Tibial artery (tissue), 4 donors: ENCODE measurements around the gene ARSI.
A peak's percentile ranks its signal among the peaks of the same experiment; 100 is the strongest.

Source experiments
- DNase-seq, 2 donors: peaks; one replicate each; pipeline ENCODE4 v3.0.0-alpha.2; 2019
- H3K27ac ChIP-seq, 2 donors: fragments of 200-600 bp; sonication (generic) in 1 of 2; 1 replicate in 1 of 2; 2 replicates in 1 of 2; pipeline ENCODE4 v1.5.1; 2018 to 2019; ENCODE audit warnings: mild to moderate bottlenecking in 1 of 2
- H3K27me3 ChIP-seq, 2 donors: fragments of 200-600 bp; sonication (generic) in 1 of 2; one replicate each; pipeline versions ENCODE4 v1.5.1 to v1.6.0; 2016 to 2019
- H3K36me3 ChIP-seq, 3 donors: fragments of 200-600 bp; sonication (generic) in 2 of 3; one replicate each; pipeline ENCODE4 v1.5.1; 2016 to 2019; ENCODE audit warnings: mild to moderate bottlenecking in 2 of 3
- H3K4me1 ChIP-seq, 4 donors: fragments of 200-600 bp; sonication (generic) in 2 of 4; 1 replicate in 3 of 4; 2 replicates in 1 of 4; pipeline ENCODE4 v1.5.1; 2016 to 2019
- H3K4me3 ChIP-seq, 2 donors: fragments of 200-600 bp; sonication (generic) in 1 of 2; 1 replicate in 1 of 2; 2 replicates in 1 of 2; pipeline ENCODE4 v1.5.1; 2018 to 2019; ENCODE audit warnings: mild to moderate bottlenecking in 2 of 2
- H3K9me3 ChIP-seq, 3 donors: fragments of 200-600 bp; sonication (generic) in 1 of 3; one replicate each; pipeline ENCODE4 v1.5.1; 2016 to 2019
- CTCF ChIP-seq, 2 experiments: fragments of 200-600 bp in 1 of 2; fragments of 450-650 bp in 1 of 2; IDR thresholded peaks; one replicate each; pipeline ENCODE4 v1.5.1; 2017 to 2019; ENCODE audit warnings: antibody characterized with exemption in 2 of 2, mild to moderate bottlenecking in 1 of 2, moderate library complexity in 1 of 2
- intact Hi-C: fragments of 100-400 bp; cut with DNase I; formaldehyde crosslinking; loops from one replicate; pipeline ENCODE4 v1.15.0; 2023; ENCODE audit warnings: low total_unique reads

Gene ARSI

GRCh38 chr5:150301901-150302300 lies 804 bp downstream of the ARSI start:
- H3K4me1 ChIP-seq, result peaks cover 0 to 17% (median 14%) of the 10 kb centered on the region in 4 donors

GRCh38 chr5:150301170-150301505 lies 1.6 kb downstream of the ARSI start:
- H3K9me3 ChIP-seq, result no peaks in the 10 kb centered on the region
- TF ChIP-seq CTCF (IDR thresholded peaks at IDR 0.05), result no peak
- H3K4me3 ChIP-seq, result no peak overlapping the region
- intact Hi-C loops, result no loop called here
- peaks cover 0 to 17% (median 14%) of the 10 kb centered on the region in 4 donors for H3K4me1 ChIP-seq
- H3K27ac ChIP-seq, result no peak overlapping the region
- DNase-seq, result no peak
- H3K27me3 ChIP-seq, result no peaks in the 10 kb centered on the region
- no peaks in the 10 kb centered on the region for H3K36me3 ChIP-seq

More at GRCh38 chr5:150301901-150302300, 804 bp downstream of the ARSI start:
- Histone ChIP-seq H3K36me3 (no peaks in the 10 kb centered on the region), H3K9me3 (no peaks in the 10 kb centered on the region), H3K27me3 (no peaks in the 10 kb centered on the region), H3K4me3 (peak overlapping the region; percentile 44 to 48), H3K27ac (no peak overlapping the region)
- DNase-seq, result no peak
- TF ChIP-seq CTCF (IDR thresholded peaks at IDR 0.05), result no peak
- intact Hi-C loops, result no loop called here

GRCh38 chr5:150300496-150301169 lies 2.1 kb downstream of the ARSI start:
- H3K27ac ChIP-seq, result no peak overlapping the region
- DNase-seq, result no peak
- peaks cover 0 to 17% (median 14%) of the 10 kb centered on the region in 4 donors for H3K4me1 ChIP-seq
- no peak for TF ChIP-seq CTCF (IDR thresholded peaks at IDR 0.05)
- no peak overlapping the region for H3K4me3 ChIP-seq
- H3K36me3 ChIP-seq, result no peaks in the 10 kb centered on the region
- no peaks in the 10 kb centered on the region for H3K27me3 ChIP-seq
- no peaks in the 10 kb centered on the region for H3K9me3 ChIP-seq
- intact Hi-C loops, result no loop called here

GRCh38 chr5:150299571-150300327 lies 3.0 kb downstream of the ARSI start:
- no peak for TF ChIP-seq CTCF (IDR thresholded peaks at IDR 0.05)
- DNase-seq, result no peak
- no peaks in the 10 kb centered on the region for H3K36me3 ChIP-seq
- H3K9me3 ChIP-seq, result no peaks in the 10 kb centered on the region
- H3K4me3 ChIP-seq, result no peak overlapping the region
- peak overlapping the region in 1 of 2 donors; percentile 26 for H3K27ac ChIP-seq
- H3K27me3 ChIP-seq, result no peaks in the 10 kb centered on the region
- intact Hi-C loops, result no loop called here
- H3K4me1 ChIP-seq, result peaks cover 0 to 24% (median 14%) of the 10 kb centered on the region in 4 donors

GRCh38 chr5:150298701-150299451 lies 3.8 kb downstream of the ARSI start:
- H3K27ac ChIP-seq, result peak overlapping the region in 1 of 2 donors; percentile 26

More at GRCh38 chr5:150298701-150299451, 3.8 kb downstream of the ARSI start:
- intact Hi-C loops, result no loop called here
- no peaks in the 10 kb centered on the region for H3K9me3 ChIP-seq
- no peak overlapping the region for H3K4me3 ChIP-seq
- H3K27me3 ChIP-seq, result no peaks in the 10 kb centered on the region
- no peak for TF ChIP-seq CTCF (IDR thresholded peaks at IDR 0.05)
- peak in 1 of 2 donors; percentile 73 for DNase-seq
- H3K4me1 ChIP-seq, result peaks cover 0 to 27% (median 14%) of the 10 kb centered on the region in 4 donors
- H3K36me3 ChIP-seq, result no peaks in the 10 kb centered on the region
